ENCODE measurements around the gene NELFB. TPM values are rescaled to one million over a fixed set of nuclear protein-coding genes. Genes with fewer than 3 reads are reported as not detected.

NELFB gene
- total RNA-seq, 1 experiment from 2014 or later, result 95.0 TPM

DNA sequence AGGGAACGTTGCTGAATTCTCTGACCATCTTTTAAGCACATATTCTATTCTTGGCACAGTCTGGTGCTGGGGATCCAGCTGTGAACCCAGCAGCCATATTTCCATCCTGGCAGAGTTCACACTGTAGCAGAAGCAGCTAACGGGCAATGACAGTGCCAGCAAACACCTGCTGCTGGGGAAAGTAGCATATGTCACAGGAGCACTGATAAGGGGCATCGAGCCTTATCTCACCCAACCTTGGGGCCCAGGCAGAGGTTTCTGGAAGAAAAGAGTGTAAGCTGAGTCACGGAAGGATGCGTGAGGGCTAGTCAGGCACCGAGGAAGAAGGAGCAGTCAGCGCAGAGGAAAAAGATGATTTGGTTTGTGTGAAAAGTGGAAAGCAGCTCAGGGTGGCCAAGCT is 48.5 kb upstream of the NELFB start (continued):
- TF ChIP-seq ZNF396 (CRISPR knock-in tag; IDR thresholded peaks at IDR 0.05; ENCODE audit: borderline replicate concordance) (no peak), ATF1 (CRISPR knock-in tag; IDR thresholded peaks at IDR 0.05) (no peak), GRHL2 (CRISPR knock-in tag; IDR thresholded peaks at IDR 0.05; ENCODE audit: insufficient replicate concordance, severe bottlenecking) (no peak)
- TF ChIP-seq, protein P1, sequence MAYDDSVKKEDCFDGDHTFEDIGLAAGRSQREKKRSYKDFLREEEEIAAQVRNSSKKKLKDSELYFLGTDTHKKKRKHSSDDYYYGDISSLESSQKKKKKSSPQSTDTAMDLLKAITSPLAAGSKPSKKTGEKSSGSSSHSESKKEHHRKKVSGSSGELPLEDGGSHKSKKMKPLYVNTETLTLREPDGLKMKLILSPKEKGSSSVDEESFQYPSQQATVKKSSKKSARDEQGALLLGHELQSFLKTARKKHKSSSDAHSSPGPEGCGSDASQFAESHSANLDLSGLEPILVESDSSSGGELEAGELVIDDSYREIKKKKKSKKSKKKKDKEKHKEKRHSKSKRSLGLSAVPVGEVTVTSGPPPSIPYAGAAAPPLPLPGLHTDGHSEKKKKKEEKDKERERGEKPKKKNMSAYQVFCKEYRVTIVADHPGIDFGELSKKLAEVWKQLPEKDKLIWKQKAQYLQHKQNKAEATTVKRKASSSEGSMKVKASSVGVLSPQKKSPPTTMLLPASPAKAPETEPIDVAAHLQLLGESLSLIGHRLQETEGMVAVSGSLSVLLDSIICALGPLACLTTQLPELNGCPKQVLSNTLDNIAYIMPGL (CRISPR knock-in tag; IDR thresholded peaks at IDR 0.05), result no peak
- TF ChIP-seq, protein P2, sequence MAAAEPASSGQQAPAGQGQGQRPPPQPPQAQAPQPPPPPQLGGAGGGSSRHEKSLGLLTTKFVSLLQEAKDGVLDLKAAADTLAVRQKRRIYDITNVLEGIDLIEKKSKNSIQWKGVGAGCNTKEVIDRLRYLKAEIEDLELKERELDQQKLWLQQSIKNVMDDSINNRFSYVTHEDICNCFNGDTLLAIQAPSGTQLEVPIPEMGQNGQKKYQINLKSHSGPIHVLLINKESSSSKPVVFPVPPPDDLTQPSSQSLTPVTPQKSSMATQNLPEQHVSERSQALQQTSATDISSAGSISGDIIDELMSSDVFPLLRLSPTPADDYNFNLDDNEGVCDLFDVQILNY (CRISPR knock-in tag; IDR thresholded peaks at IDR 0.05), result no peak

DNA sequence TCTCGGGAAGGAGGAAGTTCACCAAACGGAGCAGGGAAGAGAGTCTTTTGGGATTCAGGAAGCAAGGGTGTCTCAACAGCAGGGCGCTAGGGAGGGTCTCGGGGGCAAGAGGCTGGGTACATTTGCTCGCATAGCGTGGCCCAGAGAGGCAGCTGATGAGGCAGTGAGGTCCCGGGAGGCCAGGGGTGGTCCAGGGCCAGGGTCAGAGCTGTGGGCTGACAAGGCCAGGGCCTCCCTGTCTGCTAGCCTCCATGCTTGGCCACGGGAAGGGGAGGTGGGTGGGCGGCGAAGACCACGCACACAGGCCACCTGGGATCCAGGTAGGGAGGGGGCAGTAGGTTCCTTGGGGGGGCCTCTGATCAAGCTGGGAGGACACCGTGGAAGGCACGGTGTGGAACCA is 43.6 kb upstream of the NELFB start:
- Mint-ChIP-seq H3K4me3 (no peak overlapping the region), H3K9me3 (no peaks in the 10 kb centered on the region)

DNA sequence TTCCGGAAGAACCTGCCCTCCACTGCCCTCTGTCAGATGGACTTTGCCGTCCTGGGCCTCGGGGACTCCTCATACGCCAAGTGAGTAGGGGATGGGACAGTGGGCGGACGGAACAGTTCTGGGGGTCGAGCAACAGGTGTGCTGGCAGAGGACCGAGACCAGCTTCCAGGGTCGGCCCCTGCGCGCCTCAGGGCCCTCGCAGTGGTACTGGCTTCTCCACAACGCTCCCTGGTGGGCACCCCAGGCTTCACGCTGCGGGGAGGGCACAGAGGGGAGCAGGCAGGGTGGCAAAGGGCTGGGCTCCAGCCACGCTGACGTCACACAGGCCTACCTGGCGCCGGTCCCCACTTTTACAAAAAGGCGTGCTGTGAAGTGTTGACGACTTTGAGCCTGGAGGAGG is 42.6 kb upstream of the NELFB start:
- Mint-ChIP-seq H3K36me3 (peaks cover 15% of the 10 kb centered on the region), H3K4me3 (no peak overlapping the region), H3K4me1 (peaks cover 4% of the 10 kb centered on the region; the same call in 1 of the 2 replicates), H3K27me3 (ENCODE audit: low read depth) (no peaks in the 10 kb centered on the region), H3K27ac (no peak overlapping the region), H3K9me3 (no peaks in the 10 kb centered on the region)
- POLR2A ChIA-PET, result interaction anchor here (1.7 kb wide), 1 partner anchor 12 kb away, joined by 7 read pairs; the partner anchor contains the start of gene TPRN
- CTCF ChIA-PET, result interaction anchor here (1.0 to 2.8 kb wide), 4 partner anchors 10 to 36 kb away, joined by 3 to 10 read pairs (median 9); partner anchors contain the start of gene RNF208
- ATAC-seq (no peak), DNase-seq (ENCODE audit: low spot score) (no peak)
- TF ChIP-seq, protein P3, sequence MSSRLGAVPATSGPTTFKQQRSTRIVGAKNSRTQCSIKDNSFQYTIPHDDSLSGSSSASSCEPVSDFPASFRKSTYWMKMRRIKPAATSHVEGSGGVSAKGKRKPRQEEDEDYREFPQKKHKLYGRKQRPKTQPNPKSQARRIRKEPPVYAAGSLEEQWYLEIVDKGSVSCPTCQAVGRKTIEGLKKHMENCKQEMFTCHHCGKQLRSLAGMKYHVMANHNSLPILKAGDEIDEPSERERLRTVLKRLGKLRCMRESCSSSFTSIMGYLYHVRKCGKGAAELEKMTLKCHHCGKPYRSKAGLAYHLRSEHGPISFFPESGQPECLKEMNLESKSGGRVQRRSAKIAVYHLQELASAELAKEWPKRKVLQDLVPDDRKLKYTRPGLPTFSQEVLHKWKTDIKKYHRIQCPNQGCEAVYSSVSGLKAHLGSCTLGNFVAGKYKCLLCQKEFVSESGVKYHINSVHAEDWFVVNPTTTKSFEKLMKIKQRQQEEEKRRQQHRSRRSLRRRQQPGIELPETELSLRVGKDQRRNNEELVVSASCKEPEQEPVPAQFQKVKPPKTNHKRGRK (CRISPR knock-in tag; IDR thresholded peaks at IDR 0.05; ENCODE audit: borderline replicate concordance), result no peak
- TF ChIP-seq IRF2 (CRISPR knock-in tag; IDR thresholded peaks at IDR 0.05; ENCODE audit: borderline replicate concordance, low read depth) (no peak), NFE2L1 (CRISPR knock-in tag; IDR thresholded peaks at IDR 0.05) (no peak), MYBL2 (CRISPR knock-in tag; IDR thresholded peaks at IDR 0.05) (no peak), MXD4 (CRISPR knock-in tag; IDR thresholded peaks at IDR 0.05; ENCODE audit: borderline replicate concordance) (no peak), OVOL2 (CRISPR knock-in tag; IDR thresholded peaks at IDR 0.05; ENCODE audit: borderline replicate concordance) (no peak), ZBTB21 (CRISPR knock-in tag; IDR thresholded peaks at IDR 0.05; ENCODE audit: borderline replicate concordance) (no peak), EMX1 (CRISPR knock-in tag; IDR thresholded peaks at IDR 0.05) (no peak), ZNF219 (CRISPR knock-in tag; IDR thresholded peaks at IDR 0.05; ENCODE audit: borderline replicate concordance) (no peak)
- TF ChIP-seq, protein P4, sequence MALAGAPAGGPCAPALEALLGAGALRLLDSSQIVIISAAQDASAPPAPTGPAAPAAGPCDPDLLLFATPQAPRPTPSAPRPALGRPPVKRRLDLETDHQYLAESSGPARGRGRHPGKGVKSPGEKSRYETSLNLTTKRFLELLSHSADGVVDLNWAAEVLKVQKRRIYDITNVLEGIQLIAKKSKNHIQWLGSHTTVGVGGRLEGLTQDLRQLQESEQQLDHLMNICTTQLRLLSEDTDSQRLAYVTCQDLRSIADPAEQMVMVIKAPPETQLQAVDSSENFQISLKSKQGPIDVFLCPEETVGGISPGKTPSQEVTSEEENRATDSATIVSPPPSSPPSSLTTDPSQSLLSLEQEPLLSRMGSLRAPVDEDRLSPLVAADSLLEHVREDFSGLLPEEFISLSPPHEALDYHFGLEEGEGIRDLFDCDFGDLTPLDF (CRISPR knock-in tag; IDR thresholded peaks at IDR 0.05), result no peak
- TF ChIP-seq, protein P5, sequence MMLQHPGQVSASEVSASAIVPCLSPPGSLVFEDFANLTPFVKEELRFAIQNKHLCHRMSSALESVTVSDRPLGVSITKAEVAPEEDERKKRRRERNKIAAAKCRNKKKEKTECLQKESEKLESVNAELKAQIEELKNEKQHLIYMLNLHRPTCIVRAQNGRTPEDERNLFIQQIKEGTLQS (CRISPR knock-in tag; conservative IDR thresholded peaks at IDR 0.05), result no peak
- TF ChIP-seq, protein P6, sequence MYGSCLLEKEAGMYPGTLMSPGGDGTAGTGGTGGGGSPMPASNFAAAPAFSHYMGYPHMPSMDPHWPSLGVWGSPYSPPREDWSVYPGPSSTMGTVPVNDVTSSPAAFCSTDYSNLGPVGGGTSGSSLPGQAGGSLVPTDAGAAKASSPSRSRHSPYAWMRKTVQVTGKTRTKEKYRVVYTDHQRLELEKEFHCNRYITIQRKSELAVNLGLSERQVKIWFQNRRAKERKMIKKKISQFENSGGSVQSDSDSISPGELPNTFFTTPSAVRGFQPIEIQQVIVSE (CRISPR knock-in tag; IDR thresholded peaks at IDR 0.05; ENCODE audit: borderline replicate concordance), result no peak
- TF ChIP-seq, protein P1 (CRISPR knock-in tag; IDR thresholded peaks at IDR 0.05), result no peak
- TF ChIP-seq, protein P7, sequence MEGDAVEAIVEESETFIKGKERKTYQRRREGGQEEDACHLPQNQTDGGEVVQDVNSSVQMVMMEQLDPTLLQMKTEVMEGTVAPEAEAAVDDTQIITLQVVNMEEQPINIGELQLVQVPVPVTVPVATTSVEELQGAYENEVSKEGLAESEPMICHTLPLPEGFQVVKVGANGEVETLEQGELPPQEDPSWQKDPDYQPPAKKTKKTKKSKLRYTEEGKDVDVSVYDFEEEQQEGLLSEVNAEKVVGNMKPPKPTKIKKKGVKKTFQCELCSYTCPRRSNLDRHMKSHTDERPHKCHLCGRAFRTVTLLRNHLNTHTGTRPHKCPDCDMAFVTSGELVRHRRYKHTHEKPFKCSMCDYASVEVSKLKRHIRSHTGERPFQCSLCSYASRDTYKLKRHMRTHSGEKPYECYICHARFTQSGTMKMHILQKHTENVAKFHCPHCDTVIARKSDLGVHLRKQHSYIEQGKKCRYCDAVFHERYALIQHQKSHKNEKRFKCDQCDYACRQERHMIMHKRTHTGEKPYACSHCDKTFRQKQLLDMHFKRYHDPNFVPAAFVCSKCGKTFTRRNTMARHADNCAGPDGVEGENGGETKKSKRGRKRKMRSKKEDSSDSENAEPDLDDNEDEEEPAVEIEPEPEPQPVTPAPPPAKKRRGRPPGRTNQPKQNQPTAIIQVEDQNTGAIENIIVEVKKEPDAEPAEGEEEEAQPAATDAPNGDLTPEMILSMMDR (IDR thresholded peaks at IDR 0.05), result no peak

More for the DNA sequence above, 43.6 kb upstream of the NELFB start:
- Mint-ChIP-seq H3K4me1 (peaks cover 4% of the 10 kb centered on the region), H3K36me3 (peaks cover 25% of the 10 kb centered on the region), H3K27me3 (ENCODE audit: low read depth) (no peaks in the 10 kb centered on the region), H3K27ac (no peak overlapping the region)
- ATAC-seq (no peak), DNase-seq (ENCODE audit: low spot score) (no peak)
- TF ChIP-seq IRF2 (CRISPR knock-in tag; IDR thresholded peaks at IDR 0.05; ENCODE audit: borderline replicate concordance, low read depth) (no peak), ZNF671 (CRISPR knock-in tag; IDR thresholded peaks at IDR 0.05) (no peak), NR2C2 (CRISPR knock-in tag; IDR thresholded peaks at IDR 0.05) (no peak), JUN (CRISPR knock-in tag; IDR thresholded peaks at IDR 0.05) (no peak), OVOL2 (CRISPR knock-in tag; IDR thresholded peaks at IDR 0.05; ENCODE audit: borderline replicate concordance) (no peak), FOXP1 (CRISPR knock-in tag; IDR thresholded peaks at IDR 0.05; ENCODE audit: borderline replicate concordance) (no peak)
- ChIA-PET CTCF (interaction anchor here (1.0 kb wide), 1 partner anchor 11 kb away, joined by 3 read pairs; no protein-coding TSS in a partner anchor), POLR2A (interaction anchor here (0.9 kb wide), 1 partner anchor 11 kb away, joined by 3 read pairs; no protein-coding TSS in a partner anchor)

All from WTC11 (cell line).